BLaER1 treated with 17β-estradiol and CSF1 and Interleukin-3, amounts not matched to agents 10 nM and 100 nM (cell line): ENCODE measurements around the gene HRH3.

ENCODE experiments used
- H3K27ac ChIP-seq, 11 experiments: shearing (Covaris generic); formaldehyde crosslinking; 2 replicates each; pipeline ENCODE4 v1.8.1; 2022
- H3K27me3 ChIP-seq, 11 experiments: shearing (Covaris generic); formaldehyde crosslinking; 2 replicates each; pipeline ENCODE4 v1.8.1; 2022
- H3K36me3 ChIP-seq, 11 experiments: shearing (Covaris generic); formaldehyde crosslinking; 2 replicates each; pipeline ENCODE4 v1.8.1; 2022
- H3K4me1 ChIP-seq, 10 experiments: shearing (Covaris generic); formaldehyde crosslinking; 2 replicates each; pipeline ENCODE4 v1.8.1; 2022
- H3K4me2 ChIP-seq, 11 experiments: shearing (Covaris generic); formaldehyde crosslinking; 2 replicates each; pipeline ENCODE4 v1.8.1; 2022
- H3K4me3 ChIP-seq, 10 experiments: shearing (Covaris generic); formaldehyde crosslinking; 2 replicates each; pipeline ENCODE4 v1.8.1; 2022
- H3K9ac ChIP-seq, 11 experiments: shearing (Covaris generic); formaldehyde crosslinking; 2 replicates each; pipeline ENCODE4 v1.8.1; 2022
- H3K9me3 ChIP-seq, 11 experiments: shearing (Covaris generic); formaldehyde crosslinking; replicated peaks in 1 of 11; 2 replicates each; pipeline ENCODE4 v1.8.1; 2022
- H4K20me1 ChIP-seq, 11 experiments: shearing (Covaris generic); formaldehyde crosslinking; 2 replicates each; pipeline ENCODE4 v1.8.1; 2022
- Cebpa-rat ChIP-seq, 11 experiments: shearing (Covaris generic); IDR thresholded peaks; 2 replicates each; pipeline ENCODE4 v1.8.1; 2022

HRH3 gene

DNA sequence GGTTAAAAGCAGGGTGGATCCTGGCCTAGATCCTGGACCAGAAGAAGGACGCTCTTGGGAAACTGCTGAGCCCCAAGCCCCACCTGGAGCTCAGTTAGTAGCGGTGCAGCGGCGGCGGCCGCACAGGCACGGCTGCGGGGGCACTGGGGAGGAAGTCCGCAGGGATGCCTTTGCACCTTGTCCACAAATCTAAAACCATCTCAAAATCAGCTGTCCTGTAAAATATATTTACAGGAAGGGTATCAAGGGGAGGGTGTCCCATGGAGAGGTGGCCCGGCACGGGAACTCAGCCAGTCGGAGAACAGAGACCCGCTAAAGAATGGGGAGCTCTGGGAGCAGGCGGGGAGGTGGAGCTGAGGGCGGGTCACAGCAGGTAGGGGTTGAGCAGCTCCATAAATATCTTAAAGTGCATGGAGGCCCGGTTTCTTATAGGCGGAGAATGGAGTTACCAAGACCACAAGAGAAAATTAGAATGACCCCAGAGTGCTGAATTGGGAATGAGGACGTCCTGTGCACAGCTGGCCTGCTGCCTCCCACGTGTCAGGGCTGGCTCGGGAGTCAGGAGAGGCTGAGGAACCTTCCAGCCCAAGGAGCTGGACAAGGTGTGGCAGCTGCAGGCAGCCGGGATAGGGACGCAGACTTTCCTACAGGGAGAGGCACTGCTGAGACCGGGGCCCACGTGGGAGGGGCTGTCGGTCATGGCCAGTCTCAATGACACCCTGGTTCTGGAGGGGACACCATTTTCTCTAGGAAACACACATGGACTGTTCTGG lies 29.3 kb downstream of the HRH3 start:
- H3K36me3 ChIP-seq = peaks cover 17 to 48% (median 37%) of the 10 kb centered on the region in 11 experiments; a peak in 21 of 22 replicates

DNA sequence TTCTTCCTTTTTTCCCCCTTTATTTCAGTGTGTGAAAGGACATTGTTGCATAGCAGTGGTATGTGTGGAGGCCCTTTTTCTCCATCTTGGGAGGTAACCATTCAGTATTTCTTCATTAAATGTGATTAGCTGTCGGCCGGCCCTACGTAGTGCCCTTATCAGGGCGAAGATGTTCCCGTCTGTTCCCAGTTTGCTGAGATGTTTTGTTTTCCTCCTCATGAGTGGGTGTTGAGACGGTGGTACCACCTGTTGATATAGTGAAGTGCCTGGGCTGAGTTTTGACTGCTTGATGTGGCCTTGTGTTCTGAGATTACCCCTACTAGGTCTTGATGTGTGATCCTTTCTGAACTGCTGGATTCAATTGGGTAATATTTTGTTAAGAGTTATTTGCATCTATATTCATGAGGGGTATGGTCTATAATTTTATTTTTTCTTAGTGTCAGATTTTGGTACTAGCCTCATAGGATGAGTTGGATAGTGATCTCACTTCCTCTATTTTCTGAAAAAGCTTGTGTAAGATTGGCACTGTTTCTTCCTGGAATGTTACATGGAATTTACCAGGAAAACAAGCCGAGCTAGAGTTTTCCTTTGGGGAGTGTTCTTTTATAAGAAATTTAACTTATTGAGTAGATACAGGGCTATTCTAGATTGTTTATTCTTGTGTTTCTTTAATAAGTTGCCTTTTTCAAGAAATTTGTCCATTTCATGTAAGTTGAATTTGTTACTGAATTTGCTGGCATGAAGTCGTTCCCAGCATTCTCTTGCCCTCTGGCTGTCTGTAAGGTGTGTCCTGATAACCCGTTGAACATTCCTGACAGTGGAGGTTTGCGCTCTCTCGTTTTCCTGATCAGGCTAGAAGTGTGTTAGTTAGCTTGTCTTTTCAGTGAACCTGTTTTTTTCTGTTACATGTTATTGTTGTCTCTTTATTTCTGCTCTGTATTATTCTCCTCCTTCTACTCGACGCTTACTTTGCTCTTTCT lies 32.9 kb downstream of the HRH3 start:
- Histone ChIP-seq H3K27me3 (no peaks in the 10 kb centered on the region), H3K36me3 (peaks cover 14 to 33% (median 25%) of the 10 kb centered on the region in 11 experiments; a peak in 21 of 22 replicates), H3K4me2 (peak overlapping the region in 9 of 11 experiments; percentile 2 to 66 (median 29); a peak in 11 of 22 replicates), H3K4me3 (no peak overlapping the region), H4K20me1 (peaks cover 16 to 72% (median 55%) of the 10 kb centered on the region in 11 experiments), H3K9ac (no peak overlapping the region), H3K9me3 (no peaks in the 10 kb centered on the region), H3K4me1 (peaks cover 42 to 62% (median 54%) of the 10 kb centered on the region in 10 experiments), H3K27ac (no peak overlapping the region)
- no peak for TF ChIP-seq Cebpa-rat (IDR thresholded peaks at IDR 0.05)

More for the DNA sequence above, 29.3 kb downstream of the HRH3 start:
- peak overlapping the region in 7 of 11 experiments; percentile 6 to 37 (median 23); a peak in 7 of 22 replicates for H3K9ac ChIP-seq
- H3K4me3 ChIP-seq = no peak overlapping the region
- H3K27ac ChIP-seq = no peak overlapping the region
- no peak for TF ChIP-seq Cebpa-rat (IDR thresholded peaks at IDR 0.05)
- peak overlapping the region in 9 of 11 experiments; percentile 43 to 82 (median 72); a peak in 17 of 22 replicates for H3K4me2 ChIP-seq
- H4K20me1 ChIP-seq = peaks cover 41 to 98% (median 91%) of the 10 kb centered on the region in 11 experiments
- no peaks in the 10 kb centered on the region for H3K9me3 ChIP-seq
- peaks cover 36 to 76% (median 65%) of the 10 kb centered on the region in 10 experiments for H3K4me1 ChIP-seq
- no peaks in the 10 kb centered on the region for H3K27me3 ChIP-seq

DNA sequence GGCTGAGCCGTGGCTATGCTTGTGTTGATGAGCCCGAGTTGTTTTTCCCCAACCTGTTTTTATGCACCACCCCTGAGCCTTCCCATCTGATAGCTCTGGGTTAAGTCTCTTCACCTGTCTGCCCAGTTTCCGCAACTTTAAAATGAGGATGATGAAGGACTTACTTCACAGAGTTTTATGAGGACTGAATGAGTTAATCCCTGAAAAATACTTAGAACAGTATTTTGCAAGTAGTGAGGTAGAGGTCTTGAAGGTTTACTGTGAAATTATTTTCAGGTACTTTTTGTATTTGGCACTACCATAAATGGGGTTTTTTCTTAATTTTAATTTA lies 34.0 kb downstream of the HRH3 start:
- Histone ChIP-seq H3K4me3 (no peak overlapping the region), H3K9ac (0 out of 22 replicates have a peak overlapping the region, but pooled peaks of 1 of the 11 experiments have one; percentile 18), H3K9me3 (no peaks in the 10 kb centered on the region), H3K4me1 (peaks cover 39 to 58% (median 49%) of the 10 kb centered on the region in 10 experiments), H4K20me1 (peaks cover 5 to 60% (median 44%) of the 10 kb centered on the region in 11 experiments), H3K27ac (no peak overlapping the region), H3K36me3 (peaks cover 14 to 30% (median 24%) of the 10 kb centered on the region in 11 experiments; a peak in 21 of 22 replicates), H3K4me2 (peak overlapping the region in 5 of 11 experiments; percentile 8 to 29 (median 27); a peak in 7 of 22 replicates), H3K27me3 (no peaks in the 10 kb centered on the region)
- TF ChIP-seq Cebpa-rat (IDR thresholded peaks at IDR 0.05) = no peak

DNA sequence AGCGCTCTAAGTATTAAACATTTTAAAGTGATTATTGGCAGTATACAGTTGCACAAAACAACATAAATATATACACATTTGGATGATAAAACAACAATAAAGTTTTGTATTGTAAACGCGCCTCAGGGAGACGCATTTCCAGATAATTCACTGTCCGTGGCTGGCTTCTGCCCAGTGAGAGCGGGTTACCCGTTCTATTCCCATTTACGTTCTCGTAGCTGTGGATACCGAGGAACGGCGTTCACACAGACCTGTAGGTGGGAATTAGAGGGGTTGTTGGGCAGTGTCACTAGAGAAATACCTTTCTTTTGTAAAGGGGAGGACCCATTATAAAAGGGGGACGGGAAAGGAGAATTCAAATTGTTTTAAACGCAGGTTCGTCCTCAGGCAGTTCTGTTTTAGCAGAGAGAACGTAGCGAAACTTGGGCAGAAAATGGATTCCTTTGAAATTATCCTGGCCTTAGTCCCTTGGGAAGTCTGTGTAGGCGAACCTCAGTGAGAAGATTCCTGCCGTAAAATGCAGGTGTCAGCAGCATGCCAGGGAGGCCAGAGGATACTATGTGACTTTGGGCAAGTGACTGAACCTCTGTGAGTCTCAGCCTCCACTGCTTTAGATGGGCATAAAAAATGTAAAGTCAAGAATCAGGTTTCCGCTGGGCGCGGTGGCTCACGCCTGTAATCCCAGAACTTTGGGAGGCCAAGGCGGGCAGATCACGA lies 36.5 kb downstream of the HRH3 start:
- Histone ChIP-seq H4K20me1 (peaks cover 0 to 36% (median 19%) of the 10 kb centered on the region in 11 experiments; a peak in 16 of 22 replicates), H3K4me3 (peak overlapping the region; percentile 74 to 95 (median 88)), H3K27me3 (no peaks in the 10 kb centered on the region), H3K9me3 (no peaks in the 10 kb centered on the region), H3K9ac (peak overlapping the region; percentile 91 to 99 (median 95)), H3K27ac (peak overlapping the region; percentile 91 to 97 (median 94)), H3K4me1 (peaks cover 30 to 53% (median 44%) of the 10 kb centered on the region in 10 experiments), H3K4me2 (peak overlapping the region; percentile 78 to 98 (median 94)), H3K36me3 (peaks cover 7 to 23% (median 14%) of the 10 kb centered on the region in 11 experiments; a peak in 21 of 22 replicates)
- no peak for TF ChIP-seq Cebpa-rat (IDR thresholded peaks at IDR 0.05)

DNA sequence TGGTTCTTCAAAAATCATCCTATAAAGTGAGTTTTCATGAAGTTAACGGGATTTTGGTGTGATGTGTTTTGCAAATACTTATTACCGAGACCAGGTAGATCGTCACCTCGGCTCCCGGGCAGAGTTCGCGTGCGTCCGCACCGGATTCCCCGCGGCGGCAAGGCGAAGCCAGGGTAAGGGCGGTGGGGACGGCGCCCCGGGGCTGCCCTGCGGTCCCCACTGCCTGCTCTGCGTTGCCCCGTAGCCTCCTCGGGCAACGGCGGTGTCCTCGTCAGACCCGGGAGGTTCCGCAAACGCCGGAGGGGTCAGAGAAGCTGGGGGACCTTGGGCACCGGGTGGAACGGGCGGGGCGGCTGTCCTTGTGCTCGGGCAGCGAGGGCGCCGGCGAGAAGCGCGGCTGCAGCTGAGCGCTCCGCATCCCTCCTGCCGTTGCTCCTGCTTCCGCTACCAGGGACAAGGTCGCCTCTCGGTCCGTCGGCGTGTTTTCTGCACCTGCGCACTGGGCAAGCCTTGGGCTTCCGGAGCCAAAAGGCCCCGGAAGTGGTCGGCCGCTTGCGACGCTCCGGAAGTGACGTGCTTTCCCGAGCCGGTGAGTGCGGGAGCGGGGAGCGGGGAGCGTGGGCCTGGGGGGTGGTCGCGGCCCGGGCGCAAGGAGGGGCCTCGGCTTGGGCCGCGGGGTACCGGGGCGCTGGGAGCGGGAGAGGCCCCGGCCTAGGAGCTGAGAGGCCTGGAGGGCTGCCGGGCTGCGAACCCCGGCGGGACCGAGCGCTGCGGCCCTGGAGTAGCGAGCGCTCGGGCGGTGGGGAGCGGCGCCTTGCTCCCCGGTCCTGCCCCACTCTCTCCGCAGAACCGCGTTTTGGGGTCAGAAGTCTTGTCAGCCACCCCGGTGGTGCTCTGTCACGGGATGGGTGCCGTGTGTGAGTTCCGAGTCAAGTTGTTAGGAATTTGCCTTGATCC lies 37.3 kb downstream of the HRH3 start, which contains the start of gene MTG2:
TSS of gene MTG2 (plus strand) at position 560 of the 957 bp plus-strand sequence. CDS start 10,393 bp downstream, outside the sequence.
- Histone ChIP-seq H3K36me3 (peaks cover 10 to 27% (median 18%) of the 10 kb centered on the region in 11 experiments; a peak in 20 of 22 replicates), H3K27me3 (no peaks in the 10 kb centered on the region)

DNA sequence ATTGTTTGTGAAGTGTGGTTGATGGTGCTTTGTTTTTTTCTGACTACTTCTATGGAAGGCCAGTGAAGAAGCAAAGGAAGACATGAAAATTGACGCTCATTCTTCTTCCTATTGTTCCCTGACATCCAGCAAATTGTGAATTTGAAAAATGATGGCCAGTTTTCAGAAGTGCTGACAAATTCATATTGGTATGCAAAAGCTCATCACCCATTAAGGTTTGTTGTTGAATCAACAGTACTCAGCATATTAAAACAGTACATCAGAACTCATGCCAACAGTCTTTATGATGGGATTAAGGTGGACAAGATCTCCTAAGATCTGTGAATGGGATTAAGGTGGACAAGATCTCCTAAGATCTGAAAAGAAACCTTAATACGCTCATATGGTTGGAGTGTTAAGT lies 38.3 kb downstream of the HRH3 start:
- Histone ChIP-seq H4K20me1 (peaks cover 0 to 18% (median 5%) of the 10 kb centered on the region in 11 experiments; a peak in 10 of 22 replicates), H3K9me3 (no peaks in the 10 kb centered on the region), H3K4me1 (peaks cover 30 to 40% (median 36%) of the 10 kb centered on the region in 10 experiments), H3K9ac (peak overlapping the region; percentile 91 to 99 (median 95); a peak in 21 of 22 replicates), H3K4me3 (peak overlapping the region; percentile 74 to 95 (median 88); a peak in 19 of 20 replicates), H3K27ac (peak overlapping the region in 9 of 11 experiments; percentile 91 to 97 (median 94); a peak in 16 of 22 replicates), H3K4me2 (peak overlapping the region; percentile 75 to 97 (median 90)), H3K27me3 (no peaks in the 10 kb centered on the region), H3K36me3 (peaks cover 11 to 37% (median 26%) of the 10 kb centered on the region in 11 experiments; a peak in 20 of 22 replicates)
- no peak for TF ChIP-seq Cebpa-rat (IDR thresholded peaks at IDR 0.05)

More for the DNA sequence above, 37.3 kb downstream of the HRH3 start, which contains the start of gene MTG2:
- Histone ChIP-seq H3K4me2 (peak within 1 kb of the TSS; percentile 78 to 98 (median 94)), H3K9ac (peak within 1 kb of the TSS; percentile 91 to 99 (median 95)), H3K9me3 (no peaks in the 10 kb centered on the region), H3K27ac (peak within 1 kb of the TSS; percentile 91 to 97 (median 94)), H3K4me3 (peak within 1 kb of the TSS; percentile 74 to 95 (median 88)), H4K20me1 (peaks cover 0 to 27% (median 11%) of the 10 kb centered on the region in 11 experiments; a peak in 14 of 22 replicates), H3K4me1 (peaks cover 30 to 50% (median 43%) of the 10 kb centered on the region in 10 experiments)
- no peak for TF ChIP-seq Cebpa-rat (IDR thresholded peaks at IDR 0.05)

DNA sequence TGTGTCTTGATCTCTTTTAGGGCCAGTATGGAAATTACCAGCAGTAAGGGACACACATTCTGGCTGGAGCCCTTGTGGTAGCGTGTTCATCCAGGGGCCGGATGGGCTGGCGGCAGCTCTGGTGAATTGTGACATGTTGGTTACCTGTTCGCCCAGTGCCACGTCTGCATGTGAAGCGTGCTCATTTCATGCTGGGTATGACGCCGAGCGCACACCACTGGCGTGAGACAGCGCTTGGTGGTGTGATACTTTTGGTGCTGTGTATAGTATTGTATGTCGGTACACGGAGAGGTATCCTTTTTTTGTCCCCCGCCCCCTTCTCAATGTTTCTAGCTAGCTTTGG lies 40.9 kb downstream of the HRH3 start:
- Histone ChIP-seq H4K20me1 (peaks cover 0 to 6% (median 0%) of the 10 kb centered on the region in 11 experiments; a peak in 2 of 22 replicates), H3K36me3 (peaks cover 29 to 63% (median 53%) of the 10 kb centered on the region in 11 experiments), H3K27ac (no peak overlapping the region), H3K4me2 (no peak overlapping the region), H3K4me1 (peaks cover 12 to 18% (median 15%) of the 10 kb centered on the region in 10 experiments), H3K4me3 (no peak overlapping the region), H3K9ac (0 out of 22 replicates have a peak overlapping the region, but pooled peaks of 2 of the 11 experiments have one; percentile 1 to 37), H3K9me3 (no peaks in the 10 kb centered on the region), H3K27me3 (no peaks in the 10 kb centered on the region)
- no peak for TF ChIP-seq Cebpa-rat (IDR thresholded peaks at IDR 0.05)
